GM12864 (cell line): ENCODE results near the gene CARMIL1.

ENCODE experiments used
- DNase-seq: peaks from one replicate; pipeline ENCODE4 v3.0.0-alpha.2; 2011; ENCODE audit warnings: low read depth
- H3K4me3 ChIP-seq: 2 replicates; pipeline ENCODE4 v1.5.1; 2011; ENCODE audit warnings: mild to moderate bottlenecking, low read depth, low read length, control low read depth
- CTCF ChIP-seq: IDR thresholded peaks from 2 replicates; pipeline ENCODE4 v1.5.1; 2011; ENCODE audit warnings: low read depth, mild to moderate bottlenecking, moderate library complexity, low read length, control low read depth, inconsistent platforms; ENCODE audit errors: missing control alignments

Gene CARMIL1

GRCh38 chr6:25251426-25251825 is 27.7 kb upstream of the CARMIL1 start:
- TF ChIP-seq CTCF = no peak
- no peak for DNase-seq
- H3K4me3 ChIP-seq = no peak overlapping the region

- DNase-seq = no peak
- TF ChIP-seq CTCF = no peak
- H3K4me3 ChIP-seq = no peak overlapping the region
These were observed 25.8 kb upstream of the CARMIL1 start for GRCh38 chr6:25253351-25253750.

GRCh38 chr6:25254671-25255070 is 24.5 kb upstream of the CARMIL1 start:
- no peak for TF ChIP-seq CTCF

GRCh38 chr6:25257686-25258348 is 21.4 kb upstream of the CARMIL1 start:
- no peak for DNase-seq
- no peak for TF ChIP-seq CTCF
- no peak overlapping the region for H3K4me3 ChIP-seq

More at GRCh38 chr6:25254671-25255070, 24.5 kb upstream of the CARMIL1 start:
- DNase-seq = no peak
- H3K4me3 ChIP-seq = no peak overlapping the region

- no peak for TF ChIP-seq CTCF
- no peak for DNase-seq
These were observed 19.4 kb upstream of the CARMIL1 start for GRCh38 chr6:25259756-25260155.

GRCh38 chr6:25263657-25264056 is 15.5 kb upstream of the CARMIL1 start:
- no peak for TF ChIP-seq CTCF
- DNase-seq = no peak
- H3K4me3 ChIP-seq = no peak overlapping the region

More at GRCh38 chr6:25259756-25260155, 19.4 kb upstream of the CARMIL1 start:
- no peak overlapping the region for H3K4me3 ChIP-seq

GRCh38 chr6:25266456-25267100 is 12.6 kb upstream of the CARMIL1 start:
- no peak for DNase-seq
- H3K4me3 ChIP-seq = no peak overlapping the region
- no peak for TF ChIP-seq CTCF
